ENCODE results near the gene CLEC4M. TPM values are rescaled to one million over a fixed set of nuclear protein-coding genes. Genes with fewer than 3 reads are reported as not detected.

The CLEC4M gene
- total and polyA plus RNA-seq, 4 donors: 22.2 to 33.5 (median 32.9) TPM

- Histone ChIP-seq H3K9ac (ENCODE audit: low read depth in 1 of 2, low read length in 2 of 2) (no peak overlapping the region), H3K27ac (ENCODE audit: low read depth in 1 of 2, low read length in 2 of 2) (no peak overlapping the region), H3K4me1 (ENCODE audit: control insufficient read depth in 4 of 4, insufficient read depth in 4 of 4, low read length in 3 of 4) (no peaks in the 10 kb centered on the region), H3K36me3 (ENCODE audit: control insufficient read depth in 4 of 4, insufficient read depth in 3 of 4, low read depth in 1 of 4, low read length in 3 of 4) (no peaks in the 10 kb centered on the region), H3K4me3 (ENCODE audit: low read depth in 1 of 3, low read length in 3 of 3) (no peak overlapping the region), H3K27me3 (ENCODE audit: control insufficient read depth in 4 of 4, insufficient read depth in 4 of 4, low read length in 3 of 4) (no peaks in the 10 kb centered on the region), H3K9me3 (ENCODE audit: control insufficient read depth in 4 of 4, low read length in 3 of 4) (no peaks in the 10 kb centered on the region)
- TF ChIP-seq CTCF (IDR thresholded peaks at IDR 0.05; ENCODE audit: low read depth, low read length, missing input control) (no peak), YY1 (IDR thresholded peaks at IDR 0.05) (no peak), EGR1 (IDR thresholded peaks at IDR 0.05; ENCODE audit: low read depth in 2 of 2) (no peak), RAD21 (IDR thresholded peaks at IDR 0.05) (no peak), SP1 (IDR thresholded peaks at IDR 0.05) (no peak)
- DNase-seq (ENCODE audit: low spot score): no peak
- 80% methylated on average over 2 of the region's 2 CpGs for WGBS
Measured at GRCh38 chr19:7742575-7742974, 20.5 kb upstream of the CLEC4M start.

DNA sequence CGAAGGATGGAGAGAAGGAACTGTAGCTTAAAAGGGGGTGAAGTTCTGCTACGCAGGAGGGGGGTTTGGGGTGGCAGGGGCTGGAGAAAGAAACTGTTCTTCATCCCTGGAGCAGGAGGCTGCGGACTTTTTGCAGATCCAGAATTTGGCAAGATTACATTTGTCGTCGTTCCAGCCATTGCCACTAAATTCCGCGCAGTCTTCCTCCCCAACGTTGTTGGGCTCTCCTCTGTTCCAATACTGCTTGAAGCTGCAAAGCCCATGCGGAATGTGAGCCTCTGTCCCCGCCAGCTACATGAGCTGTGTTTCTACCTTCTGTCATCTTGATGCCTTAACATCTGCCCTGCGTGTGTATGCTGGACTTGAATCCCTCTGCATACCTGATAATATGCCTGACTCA lies 20.1 kb upstream of the CLEC4M start:
- Histone ChIP-seq H3K27ac (ENCODE audit: low read depth in 1 of 2, low read length in 2 of 2) (no peak overlapping the region), H3K4me3 (ENCODE audit: low read depth in 1 of 3, low read length in 3 of 3) (no peak overlapping the region), H3K9me3 (ENCODE audit: control insufficient read depth in 4 of 4, low read length in 3 of 4) (no peaks in the 10 kb centered on the region), H3K9ac (ENCODE audit: low read depth in 1 of 2, low read length in 2 of 2) (no peak overlapping the region), H3K36me3 (ENCODE audit: control insufficient read depth in 4 of 4, insufficient read depth in 3 of 4, low read depth in 1 of 4, low read length in 3 of 4) (no peaks in the 10 kb centered on the region), H3K27me3 (ENCODE audit: control insufficient read depth in 4 of 4, insufficient read depth in 4 of 4, low read length in 3 of 4) (no peaks in the 10 kb centered on the region), H3K4me1 (ENCODE audit: control insufficient read depth in 4 of 4, insufficient read depth in 4 of 4, low read length in 3 of 4) (no peaks in the 10 kb centered on the region)
- no peak for DNase-seq (ENCODE audit: low spot score)
- no peak for TF ChIP-seq ZBTB33 (IDR thresholded peaks at IDR 0.05)
- no peak for TF ChIP-seq EGR1 (IDR thresholded peaks at IDR 0.05; ENCODE audit: low read depth in 2 of 2)
- TF ChIP-seq HNF4G (IDR thresholded peaks at IDR 0.05): no peak
- TF ChIP-seq, protein P1, sequence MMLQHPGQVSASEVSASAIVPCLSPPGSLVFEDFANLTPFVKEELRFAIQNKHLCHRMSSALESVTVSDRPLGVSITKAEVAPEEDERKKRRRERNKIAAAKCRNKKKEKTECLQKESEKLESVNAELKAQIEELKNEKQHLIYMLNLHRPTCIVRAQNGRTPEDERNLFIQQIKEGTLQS (IDR thresholded peaks at IDR 0.05): no peak
- no peak for TF ChIP-seq MAX (IDR thresholded peaks at IDR 0.05)
- no peak for TF ChIP-seq NR2F2 (IDR thresholded peaks at IDR 0.05)
- no peak for TF ChIP-seq RAD21 (IDR thresholded peaks at IDR 0.05)
- no peak for TF ChIP-seq JUND (IDR thresholded peaks at IDR 0.05)
- TF ChIP-seq CTCF (IDR thresholded peaks at IDR 0.05; ENCODE audit: low read depth, low read length, missing input control): no peak
- TF ChIP-seq HNF4A (conservative IDR thresholded peaks at IDR 0.05): no peak
- no peak for TF ChIP-seq FOXA1 (IDR thresholded peaks at IDR 0.05)
- TF ChIP-seq GABPA (IDR thresholded peaks at IDR 0.05 in 1 of 2, conservative IDR thresholded peaks at IDR 0.05 in 1 of 2): no peak
- TF ChIP-seq SP1 (IDR thresholded peaks at IDR 0.05): no peak
- TF ChIP-seq FOXA2 (IDR thresholded peaks at IDR 0.05): no peak
- TF ChIP-seq RXRA (IDR thresholded peaks at IDR 0.05): no peak
- 78% methylated on average over 11 of the region's 11 CpGs for WGBS

Data from liver (tissue), 9 donors.